Suppressor macrophage (primary cell): ENCODE data around the gene AVPR1B.
A peak's percentile ranks its signal among the peaks of the same experiment; 100 is the strongest.

Source experiments
- DNase-seq, 4 experiments: peaks; one replicate each; pipeline ENCODE4 v3.0.0-alpha.2; 2020 to 2022
- total RNA-seq, 17 experiments: gene quantifications; one replicate each; lab custom pipeline; 2026; ENCODE audit warnings: mixed read lengths in 6 of 17, inconsistent platforms in 3 of 17; lab: John Stamatoyannopoulos, UW

AVPR1B gene, protein sequence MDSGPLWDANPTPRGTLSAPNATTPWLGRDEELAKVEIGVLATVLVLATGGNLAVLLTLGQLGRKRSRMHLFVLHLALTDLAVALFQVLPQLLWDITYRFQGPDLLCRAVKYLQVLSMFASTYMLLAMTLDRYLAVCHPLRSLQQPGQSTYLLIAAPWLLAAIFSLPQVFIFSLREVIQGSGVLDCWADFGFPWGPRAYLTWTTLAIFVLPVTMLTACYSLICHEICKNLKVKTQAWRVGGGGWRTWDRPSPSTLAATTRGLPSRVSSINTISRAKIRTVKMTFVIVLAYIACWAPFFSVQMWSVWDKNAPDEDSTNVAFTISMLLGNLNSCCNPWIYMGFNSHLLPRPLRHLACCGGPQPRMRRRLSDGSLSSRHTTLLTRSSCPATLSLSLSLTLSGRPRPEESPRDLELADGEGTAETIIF
- total RNA-seq: 0 to 3.2 (median 0) reads per million in 17 experiments

GRCh38 chr1:206117151-206117948 is at the start of gene AVPR1B:
AVPR1B (minus strand) TSS chr1:206117388; CDS start chr1:206116890, 498 bp downstream.
- peak; percentile 33 to 68 (median 48) for DNase-seq

DNA sequence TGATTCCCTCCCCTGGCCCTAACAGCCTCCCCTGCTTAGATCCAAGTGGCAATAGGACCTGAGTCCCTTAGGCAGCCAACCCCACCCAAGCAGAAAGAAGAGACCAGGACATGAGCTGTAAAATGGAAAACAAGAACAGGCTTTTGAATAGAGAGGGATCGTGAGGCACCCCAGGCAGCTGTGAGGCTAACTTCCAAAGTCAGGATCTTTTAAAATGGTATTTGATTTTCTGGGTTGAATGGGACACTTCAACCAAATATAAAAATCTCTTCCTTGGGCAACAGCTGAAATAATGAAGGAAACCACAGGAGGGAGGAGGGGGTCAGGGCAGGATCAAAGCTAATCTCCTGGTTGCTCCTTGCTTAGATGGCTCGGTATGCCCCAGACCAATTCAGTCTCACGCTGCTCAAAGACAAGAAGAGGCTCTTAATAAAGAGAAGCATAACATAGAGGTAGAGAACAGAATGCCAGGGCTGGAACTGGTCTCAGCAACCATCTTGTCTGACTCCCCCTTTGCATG is 28.6 kb upstream of the AVPR1B start:
- no peak for DNase-seq

- no peak for DNase-seq
Observed at GRCh38 chr1:206144605-206145004, 27.4 kb upstream of the AVPR1B start.

GRCh38 chr1:206143537-206144172 is 26.5 kb upstream of the AVPR1B start:
- DNase-seq: no peak

- DNase-seq: no peak
Observed at GRCh38 chr1:206142770-206143169, 25.6 kb upstream of the AVPR1B start.

GRCh38 chr1:206142011-206142410 is 24.8 kb upstream of the AVPR1B start:
- DNase-seq: no peak

GRCh38 chr1:206136241-206136640 is 19.1 kb upstream of the AVPR1B start:
- no peak for DNase-seq

- no peak for DNase-seq
Observed at GRCh38 chr1:206135248-206135647, 18.1 kb upstream of the AVPR1B start.

DNA sequence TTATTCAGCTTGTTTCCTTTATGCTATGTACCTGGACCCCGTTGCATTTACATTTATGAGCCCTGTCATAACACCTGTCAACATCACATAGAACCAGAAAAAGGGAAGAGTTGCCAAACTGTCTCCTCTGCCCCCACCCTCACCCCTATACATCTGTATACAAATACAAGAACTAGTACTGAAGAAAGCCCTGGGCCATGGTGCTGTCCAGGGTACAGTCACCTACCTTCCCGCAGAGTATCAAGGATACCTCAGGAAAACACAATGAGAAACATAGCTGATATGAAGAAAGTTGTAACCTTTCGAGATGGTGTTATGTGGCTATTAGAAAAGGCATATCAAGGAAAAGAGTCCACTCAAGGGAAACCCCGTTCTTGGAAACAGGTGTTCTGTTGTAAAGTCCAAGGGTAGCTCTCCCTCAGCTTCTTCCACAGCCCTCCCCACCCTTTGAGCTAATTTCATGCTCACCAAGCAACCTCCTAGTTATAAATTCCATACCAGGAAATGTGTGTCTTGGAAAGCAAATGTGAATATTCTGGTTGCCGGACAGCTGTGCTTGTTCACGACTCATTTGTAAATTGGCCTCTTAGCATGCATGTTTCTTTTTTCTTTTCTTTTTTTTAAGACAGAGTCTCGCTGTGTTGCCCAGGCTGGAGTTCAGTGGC is 16.7 kb upstream of the AVPR1B start:
- no peak for DNase-seq

DNA sequence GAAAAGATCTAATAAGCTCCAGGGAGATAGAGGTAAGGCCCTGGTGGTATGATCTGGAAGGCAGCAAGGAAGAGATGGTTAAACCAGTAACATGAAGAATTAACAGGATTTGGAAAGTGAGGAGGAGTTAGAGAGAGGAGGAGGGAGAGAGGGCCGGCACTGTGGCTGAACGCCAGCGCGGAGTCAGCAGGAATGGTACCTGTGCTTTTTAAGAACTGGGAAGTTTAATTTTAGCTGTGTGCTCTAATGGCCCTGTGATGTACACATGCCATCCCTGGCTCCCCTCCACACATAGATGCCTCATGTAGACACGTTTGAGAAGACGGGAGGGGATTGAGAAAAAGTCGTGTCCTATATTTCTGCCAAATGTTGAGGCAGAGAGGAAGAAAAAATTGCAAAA is 13.8 kb upstream of the AVPR1B start:
- no peak for DNase-seq

DNA sequence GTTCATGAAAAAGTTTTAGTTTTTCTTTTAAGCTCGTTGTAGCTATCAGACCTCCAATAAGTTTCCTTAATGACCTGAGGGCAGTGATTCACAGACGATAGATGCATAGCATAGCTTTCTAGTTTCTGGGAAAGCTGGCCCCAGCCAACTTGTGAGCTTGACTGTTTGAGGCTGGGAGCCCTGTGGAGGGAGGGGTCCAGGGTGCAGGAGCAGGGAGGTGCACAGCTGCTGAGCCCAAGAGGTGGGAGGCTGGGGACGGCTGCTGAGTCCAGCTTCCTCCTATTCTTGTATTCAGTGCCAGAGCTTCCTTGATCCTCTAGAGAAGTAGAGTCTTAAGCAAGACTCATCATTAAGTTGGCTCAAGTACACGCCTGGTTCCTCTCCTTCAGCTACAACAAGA is 11.0 kb upstream of the AVPR1B start:
- DNase-seq: peak; percentile 61 to 81 (median 76)

DNA sequence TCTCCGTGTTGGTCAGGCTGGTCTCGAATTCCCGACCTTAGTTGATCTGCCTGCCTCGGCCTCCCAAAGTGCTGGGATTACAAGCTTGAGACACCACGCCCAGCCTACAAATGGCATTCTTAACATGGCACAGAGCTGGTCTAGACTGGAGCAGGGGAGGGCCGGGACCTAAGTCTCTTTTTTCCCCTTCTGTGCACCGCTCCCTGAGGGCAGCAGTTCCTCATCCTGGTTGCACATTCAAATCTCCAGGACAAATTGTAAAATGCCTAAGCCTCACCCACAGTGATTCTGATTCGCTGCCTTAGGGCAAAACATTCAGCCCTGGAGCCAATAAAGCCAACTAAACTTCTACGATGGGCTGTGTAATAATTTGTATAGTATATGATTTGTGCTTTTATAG is 10.1 kb upstream of the AVPR1B start:
- no peak for DNase-seq

- no peak for DNase-seq
Observed at GRCh38 chr1:206125346-206125745, 8.2 kb upstream of the AVPR1B start.

DNA sequence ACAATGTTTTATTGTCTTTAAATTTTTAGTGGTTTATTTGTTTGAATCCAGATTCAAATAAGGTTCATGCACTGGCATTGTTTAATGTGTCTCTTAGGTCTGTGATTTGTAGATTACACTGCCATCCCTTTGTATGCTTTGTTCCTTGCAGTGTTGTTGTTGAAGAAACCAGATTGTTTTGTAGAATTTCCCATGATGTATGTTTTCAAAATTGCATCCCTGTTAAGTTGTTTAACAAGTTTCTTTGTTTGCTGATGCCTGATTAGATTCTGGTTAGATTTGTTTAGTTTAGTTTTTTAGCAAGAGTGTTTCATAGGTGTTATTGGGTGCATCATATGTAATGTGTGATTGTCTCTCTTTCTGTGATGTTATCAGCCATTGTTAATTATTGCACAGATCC is 5.5 kb upstream of the AVPR1B start:
- no peak for DNase-seq

- DNase-seq: no peak
Observed at GRCh38 chr1:206121269-206121668, 4.1 kb upstream of the AVPR1B start.

- no peak for DNase-seq
Observed at GRCh38 chr1:206120406-206120805, 3.2 kb upstream of the AVPR1B start.

DNA sequence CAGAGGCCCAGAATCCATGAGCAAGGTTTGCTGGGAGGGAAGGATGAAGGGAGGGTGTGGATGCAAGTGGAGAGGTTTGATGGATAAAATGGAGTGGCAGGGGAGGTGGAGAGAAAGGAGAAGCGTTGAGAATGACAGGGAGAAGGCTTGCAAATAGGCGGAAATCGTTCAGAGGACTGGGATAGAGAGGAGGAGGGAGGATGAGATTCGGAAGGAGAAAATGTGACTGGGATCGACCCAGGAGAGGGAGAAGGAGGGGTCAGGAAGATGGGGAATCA is 376 bp downstream of the AVPR1B start:
- DNase-seq: no peak

- DNase-seq: no peak
Observed at GRCh38 chr1:206116191-206116872, 856 bp downstream of the AVPR1B start.

DNA sequence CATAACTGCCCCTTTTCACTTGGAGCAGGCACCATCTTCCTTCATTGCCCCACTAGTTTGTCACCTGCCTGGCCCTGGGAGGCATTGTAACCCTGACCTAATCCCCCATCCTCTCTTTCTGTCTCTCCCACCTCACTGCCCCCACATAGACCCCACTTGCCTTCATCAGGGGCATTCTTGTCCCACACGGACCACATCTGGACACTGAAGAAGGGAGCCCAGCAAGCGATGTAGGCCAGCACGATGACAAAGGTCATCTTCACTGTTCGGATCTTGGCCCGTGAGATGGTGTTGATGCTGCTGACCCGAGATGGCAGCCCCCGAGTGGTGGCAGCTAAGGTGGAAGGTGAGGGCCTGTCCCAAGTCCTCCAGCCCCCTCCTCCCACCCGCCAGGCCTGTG is 1.4 kb downstream of the AVPR1B start:
- DNase-seq: no peak

- DNase-seq: peak; percentile 25 to 60 (median 51)
Observed at GRCh38 chr1:206114692-206115640, 2.2 kb downstream of the AVPR1B start.
